Measurements from ENCODE around the gene PGAP3.

The PGAP3 gene

DNA sequence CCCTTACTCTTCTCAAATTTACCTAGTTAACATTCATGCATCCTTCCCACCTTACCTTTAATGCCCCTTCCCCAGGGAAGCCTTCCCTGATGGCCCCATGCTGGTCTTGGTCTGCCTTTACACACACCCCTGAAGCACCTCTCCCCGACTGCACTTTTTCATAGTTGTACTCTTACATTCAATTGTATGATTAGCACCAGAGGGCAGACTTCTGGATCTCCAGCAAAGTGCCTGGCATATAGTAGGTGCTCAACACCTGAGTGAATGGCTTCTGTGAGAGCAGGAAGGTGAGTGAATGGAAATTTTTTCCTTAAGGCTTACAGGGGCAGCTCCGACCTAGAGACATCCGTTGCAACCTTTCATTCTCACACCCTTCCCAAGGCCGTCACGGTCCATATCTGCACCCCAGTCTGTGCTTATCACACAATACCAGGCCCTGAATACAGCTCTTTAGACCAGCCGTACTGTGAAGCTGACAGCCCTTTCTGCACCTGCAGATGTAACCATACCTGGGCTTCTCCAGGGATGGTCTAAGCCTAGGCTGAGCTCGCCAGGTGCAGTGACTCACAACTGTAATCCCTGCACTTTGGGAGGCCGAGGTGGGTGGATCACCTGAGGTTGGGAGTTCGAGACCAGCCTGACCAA, 4.4 kb downstream of the PGAP3 start:
- Histone ChIP-seq H3K4me3 (ENCODE audit: low read length) (no peak overlapping the region), H3K36me3 (ENCODE audit: control insufficient read depth, insufficient read depth, low read length) (peaks cover 3% of the 10 kb centered on the region), H3K27me3 (ENCODE audit: control insufficient read depth, insufficient read depth, low read length) (no peaks in the 10 kb centered on the region), H3K9ac (ENCODE audit: low read length) (no peak overlapping the region), H3K4me1 (ENCODE audit: control insufficient read depth, insufficient read depth, low read length) (peaks cover 35% of the 10 kb centered on the region), H3K9me3 (ENCODE audit: control insufficient read depth, low read length) (no peaks in the 10 kb centered on the region)

DNA sequence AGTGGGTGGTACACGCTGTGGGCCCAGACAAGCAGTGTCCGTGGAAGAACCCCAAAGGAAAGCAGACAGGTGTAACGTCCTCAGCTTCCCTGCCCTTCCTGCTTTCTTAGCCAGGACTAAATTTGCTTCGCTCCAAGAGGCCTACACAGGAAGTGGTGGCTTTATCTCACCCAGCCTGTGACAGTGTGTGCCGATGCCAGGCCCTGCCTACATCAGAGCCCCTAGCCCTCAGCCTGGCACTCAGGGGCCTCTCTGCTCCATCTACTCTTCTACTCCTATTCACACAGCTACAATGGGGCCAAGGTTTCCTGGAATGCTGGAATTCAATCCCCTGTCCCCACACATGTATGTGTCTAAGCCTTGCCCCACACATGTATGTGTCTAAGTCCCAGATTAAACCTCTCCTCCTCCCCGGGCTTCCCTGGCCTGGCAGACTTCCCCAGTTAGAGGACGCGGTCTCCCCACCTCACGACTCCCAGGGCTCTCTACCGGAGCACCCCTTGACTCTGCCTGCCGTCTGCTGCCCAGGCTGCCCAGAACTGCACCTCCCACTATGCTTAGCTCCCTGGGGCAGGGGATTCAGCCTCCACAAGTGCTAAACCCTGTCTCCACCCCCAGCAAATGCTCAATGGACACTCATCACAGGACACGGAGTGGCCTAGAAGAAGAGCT, 8.2 kb downstream of the PGAP3 start:
- Histone ChIP-seq H3K27me3 (ENCODE audit: control insufficient read depth, insufficient read depth, low read length) (no peaks in the 10 kb centered on the region), H3K9ac (ENCODE audit: low read length) (peak overlapping the region; percentile 68), H3K36me3 (ENCODE audit: control insufficient read depth, insufficient read depth, low read length) (peaks cover 3% of the 10 kb centered on the region), H3K4me1 (ENCODE audit: control insufficient read depth, insufficient read depth, low read length) (peaks cover 61% of the 10 kb centered on the region), H3K4me3 (ENCODE audit: low read length) (no peak overlapping the region), H3K9me3 (ENCODE audit: control insufficient read depth, low read length) (no peaks in the 10 kb centered on the region)

DNA sequence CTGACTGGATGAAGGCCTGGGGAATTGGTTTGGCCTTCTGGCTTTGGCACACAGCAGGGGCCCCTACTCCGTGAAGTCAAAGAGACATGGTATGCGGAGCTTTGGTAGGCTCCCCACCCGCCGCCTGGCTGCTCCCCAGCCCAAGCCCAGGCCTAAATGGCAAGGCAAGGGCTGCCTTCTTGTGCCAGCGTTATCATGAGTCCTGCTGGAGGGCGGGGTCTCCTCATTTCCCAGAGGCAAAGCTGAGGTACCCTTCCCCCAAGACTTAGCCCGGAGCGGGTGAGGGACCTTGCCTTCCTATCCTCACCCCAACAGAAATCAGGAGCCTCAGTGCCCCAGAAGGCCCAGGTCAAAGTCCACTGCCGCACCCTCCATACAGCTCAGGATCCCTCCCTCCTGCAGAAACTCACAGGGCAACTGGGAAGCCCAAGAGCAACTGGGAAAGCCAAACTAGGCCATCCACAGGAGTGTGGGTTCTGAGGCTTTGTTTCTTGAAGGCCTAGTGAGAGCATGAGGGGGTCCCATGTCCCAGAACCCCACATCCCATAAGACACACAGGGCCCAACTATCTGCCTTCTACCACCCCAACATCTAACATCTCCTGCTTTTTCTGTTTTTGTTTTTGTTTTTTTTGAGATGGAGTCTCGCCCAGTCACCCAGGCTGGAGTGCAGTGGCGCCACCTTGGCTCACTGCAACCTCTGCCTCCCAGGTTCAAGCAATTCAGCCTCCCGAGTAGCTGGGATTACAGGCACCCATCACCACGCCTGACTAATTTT, 9.3 kb downstream of the PGAP3 start:
- H3K9ac ChIP-seq (ENCODE audit: low read length) = peak overlapping the region; percentile 68
- H3K4me3 ChIP-seq (ENCODE audit: low read length) = no peak overlapping the region

DNA sequence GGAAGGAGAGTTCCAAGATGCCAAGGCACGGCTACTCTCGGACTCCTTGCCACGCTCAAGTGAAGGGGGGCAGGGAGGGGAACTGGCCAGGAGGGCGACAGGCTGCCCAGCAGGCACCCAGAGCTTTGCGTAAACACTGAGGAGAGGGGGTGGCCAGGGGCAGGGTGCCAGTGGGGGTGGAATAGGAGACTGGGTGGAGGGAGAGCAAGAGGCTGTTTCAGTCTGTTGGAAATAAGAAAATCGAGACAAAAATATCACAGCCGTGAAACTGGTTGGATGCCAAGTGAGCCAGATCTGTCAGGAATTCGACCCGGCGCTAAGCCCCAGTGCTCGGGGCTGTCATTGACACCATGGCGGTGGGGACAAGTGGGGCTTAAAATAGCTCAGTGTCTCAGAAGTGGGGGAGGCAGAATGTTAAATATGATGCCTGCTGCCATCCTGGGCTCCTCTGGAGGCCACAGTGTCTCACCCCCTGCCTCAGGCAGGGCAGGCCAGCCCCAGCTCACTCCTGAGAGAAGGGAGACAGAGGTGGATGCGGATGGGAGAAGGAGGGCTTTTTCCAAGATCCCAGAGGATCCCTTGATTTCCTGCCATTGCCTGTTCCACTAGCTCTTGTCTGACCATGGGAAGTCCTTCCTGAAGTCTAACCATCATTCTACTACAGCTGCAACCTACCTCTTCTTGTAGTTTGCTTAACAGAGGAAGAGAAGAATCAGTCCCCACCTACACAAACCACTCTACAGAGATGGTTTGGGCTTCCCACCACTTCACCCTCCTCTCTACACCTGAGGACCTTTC, 10.1 kb downstream of the PGAP3 start:
- H3K4me3 ChIP-seq (ENCODE audit: low read length) = no peak overlapping the region

More for the DNA sequence above, 9.3 kb downstream of the PGAP3 start:
- peaks cover 3% of the 10 kb centered on the region for H3K36me3 ChIP-seq (ENCODE audit: control insufficient read depth, insufficient read depth, low read length)
- no peaks in the 10 kb centered on the region for H3K27me3 ChIP-seq (ENCODE audit: control insufficient read depth, insufficient read depth, low read length)
- H3K9me3 ChIP-seq (ENCODE audit: control insufficient read depth, low read length) = no peaks in the 10 kb centered on the region
- H3K4me1 ChIP-seq (ENCODE audit: control insufficient read depth, insufficient read depth, low read length) = peaks cover 66% of the 10 kb centered on the region

DNA sequence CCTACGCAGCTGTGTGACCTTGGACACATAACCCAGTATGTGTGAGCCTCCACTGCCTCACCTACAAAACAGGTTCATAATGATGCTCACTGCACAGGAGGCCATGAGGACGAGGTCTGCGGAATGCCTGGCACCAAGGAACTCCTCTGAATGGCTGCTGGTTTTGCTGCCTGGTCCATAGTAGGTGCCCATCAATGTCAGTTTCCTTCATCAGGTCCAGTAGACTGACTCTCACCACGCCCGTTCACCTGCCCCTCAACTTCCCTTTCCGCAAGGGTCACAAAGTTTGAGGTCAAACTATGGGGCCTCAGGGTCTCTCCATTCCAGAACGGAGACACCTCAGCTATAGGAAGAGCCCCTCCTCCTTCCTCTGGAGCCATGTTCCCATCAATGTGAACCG, 10.8 kb downstream of the PGAP3 start:
- Histone ChIP-seq H3K27me3 (ENCODE audit: control insufficient read depth, insufficient read depth, low read length) (no peaks in the 10 kb centered on the region), H3K36me3 (ENCODE audit: control insufficient read depth, insufficient read depth, low read length) (peaks cover 3% of the 10 kb centered on the region), H3K9me3 (ENCODE audit: control insufficient read depth, low read length) (no peaks in the 10 kb centered on the region), H3K4me1 (ENCODE audit: control insufficient read depth, insufficient read depth, low read length) (peaks cover 74% of the 10 kb centered on the region), H3K9ac (ENCODE audit: low read length) (peak overlapping the region; percentile 57), H3K4me3 (ENCODE audit: low read length) (no peak overlapping the region)

More for the DNA sequence above, 10.1 kb downstream of the PGAP3 start:
- H3K9me3 ChIP-seq (ENCODE audit: control insufficient read depth, low read length) = no peaks in the 10 kb centered on the region
- peak overlapping the region; percentile 0 for H3K9ac ChIP-seq (ENCODE audit: low read length)
- no peaks in the 10 kb centered on the region for H3K27me3 ChIP-seq (ENCODE audit: control insufficient read depth, insufficient read depth, low read length)
- H3K36me3 ChIP-seq (ENCODE audit: control insufficient read depth, insufficient read depth, low read length) = peaks cover 3% of the 10 kb centered on the region
- H3K4me1 ChIP-seq (ENCODE audit: control insufficient read depth, insufficient read depth, low read length) = peaks cover 67% of the 10 kb centered on the region

DNA sequence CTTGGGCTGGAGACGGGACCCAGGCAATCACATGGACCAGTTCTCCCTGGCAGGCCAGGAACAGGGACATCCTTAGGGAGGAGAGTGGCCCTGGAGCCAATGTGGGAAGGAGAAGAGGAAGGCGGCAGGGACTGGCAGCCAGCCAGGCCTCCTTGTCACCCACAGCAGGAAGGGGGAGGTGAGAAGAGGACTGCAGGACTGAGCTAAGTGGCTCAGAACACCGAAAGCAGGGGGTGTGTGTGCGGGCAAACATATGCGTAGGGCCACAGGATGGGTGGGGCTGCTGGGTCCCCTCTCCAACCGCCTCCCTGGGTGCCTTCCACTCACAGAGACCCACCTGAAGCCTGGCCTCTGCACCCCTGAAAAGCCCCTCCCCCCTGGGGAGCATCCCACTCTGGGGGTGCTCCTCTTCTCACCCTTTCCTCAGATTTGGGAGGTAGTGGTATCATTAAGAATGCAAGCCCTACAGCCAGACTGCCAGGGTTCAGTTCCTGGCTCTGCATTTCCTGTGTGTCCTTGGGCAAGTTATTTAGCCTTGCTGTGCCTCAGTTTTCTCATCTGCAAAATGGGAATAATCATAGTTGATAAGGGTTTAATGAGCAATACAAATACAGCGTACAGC, 11.5 kb downstream of the PGAP3 start:
- Histone ChIP-seq H3K27me3 (ENCODE audit: control insufficient read depth, insufficient read depth, low read length) (peaks cover 5% of the 10 kb centered on the region), H3K4me3 (ENCODE audit: low read length) (no peak overlapping the region), H3K36me3 (ENCODE audit: control insufficient read depth, insufficient read depth, low read length) (peaks cover 3% of the 10 kb centered on the region), H3K4me1 (ENCODE audit: control insufficient read depth, insufficient read depth, low read length) (peaks cover 82% of the 10 kb centered on the region), H3K9ac (ENCODE audit: low read length) (peak overlapping the region; percentile 57), H3K9me3 (ENCODE audit: control insufficient read depth, low read length) (no peaks in the 10 kb centered on the region)

DNA sequence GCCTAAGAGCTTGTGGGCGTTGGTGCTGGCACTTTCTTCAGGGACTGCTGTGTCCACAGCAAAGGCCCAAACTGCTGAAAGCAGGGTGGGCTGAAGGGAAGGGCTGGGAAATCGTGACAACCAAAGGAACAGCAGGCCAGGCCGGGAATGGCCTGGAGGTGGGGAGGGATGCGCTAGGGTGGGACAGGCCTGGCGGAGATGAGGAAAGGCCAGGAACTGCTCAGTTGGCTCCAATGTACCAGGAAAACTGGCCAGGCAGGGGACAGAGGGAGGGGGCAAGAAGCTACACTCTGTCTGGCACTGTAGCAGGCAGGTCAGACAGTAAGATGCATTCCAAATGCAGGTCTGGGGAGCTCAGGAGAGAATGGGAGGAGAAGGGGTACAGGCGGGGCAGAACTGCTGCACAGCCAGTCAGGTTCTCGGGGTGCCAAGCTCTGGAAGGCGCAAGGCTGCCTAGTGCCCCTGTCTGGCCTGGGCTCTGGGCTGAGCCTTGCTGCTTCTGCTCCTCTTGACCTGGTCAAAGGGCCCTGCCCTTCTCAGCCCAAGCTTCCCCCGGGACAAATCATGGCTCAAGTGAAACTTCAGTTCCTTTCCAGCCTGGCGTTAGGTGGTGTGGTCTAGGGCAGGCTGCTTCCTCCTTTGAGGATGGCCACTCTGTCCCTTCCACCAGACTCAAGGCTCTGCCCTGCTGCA, 12.3 kb downstream of the PGAP3 start:
- Histone ChIP-seq H3K9ac (ENCODE audit: low read length) (peak overlapping the region; percentile 57), H3K27me3 (ENCODE audit: control insufficient read depth, insufficient read depth, low read length) (peaks cover 12% of the 10 kb centered on the region), H3K4me1 (ENCODE audit: control insufficient read depth, insufficient read depth, low read length) (peaks cover 89% of the 10 kb centered on the region), H3K4me3 (ENCODE audit: low read length) (no peak overlapping the region), H3K36me3 (ENCODE audit: control insufficient read depth, insufficient read depth, low read length) (peaks cover 3% of the 10 kb centered on the region), H3K9me3 (ENCODE audit: control insufficient read depth, low read length) (no peaks in the 10 kb centered on the region)

DNA sequence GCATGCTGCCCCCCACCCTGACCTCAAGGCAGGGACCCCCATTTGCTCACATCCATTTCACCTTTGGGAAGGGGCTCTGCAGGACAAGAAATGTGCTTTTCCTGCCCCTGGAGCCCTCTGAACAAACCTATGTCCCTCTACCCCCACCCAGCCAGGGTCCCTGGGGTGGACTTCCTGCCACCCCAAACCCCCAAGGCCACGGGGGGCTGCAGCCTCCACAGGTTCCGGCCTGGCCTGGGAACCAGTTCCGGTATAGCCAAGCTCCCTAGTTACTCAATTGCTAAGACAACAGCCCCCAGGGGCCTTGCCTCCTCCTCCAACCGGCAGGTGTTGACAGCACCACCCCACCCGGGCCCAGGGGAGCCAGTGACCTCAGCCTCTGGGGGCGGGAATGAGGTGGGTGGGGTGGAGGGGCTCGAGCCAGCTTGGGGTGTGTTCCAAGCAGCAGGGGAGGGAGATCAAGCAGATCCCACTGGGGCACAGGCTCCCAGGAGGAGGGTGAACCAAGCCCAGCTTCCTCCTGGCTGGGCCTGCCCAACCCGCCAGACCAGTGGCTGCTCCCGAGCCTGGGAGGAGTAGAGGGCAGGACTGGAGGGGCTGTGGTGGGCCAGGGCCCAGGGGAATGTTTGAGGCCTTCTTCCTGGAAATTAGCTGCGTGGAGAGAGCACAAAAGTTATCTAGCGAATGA, 13.0 kb downstream of the PGAP3 start:
- peaks cover 3% of the 10 kb centered on the region for H3K36me3 ChIP-seq (ENCODE audit: control insufficient read depth, insufficient read depth, low read length)
- H3K4me1 ChIP-seq (ENCODE audit: control insufficient read depth, insufficient read depth, low read length) = peaks cover 86% of the 10 kb centered on the region
- no peaks in the 10 kb centered on the region for H3K9me3 ChIP-seq (ENCODE audit: control insufficient read depth, low read length)
- H3K4me3 ChIP-seq (ENCODE audit: low read length) = no peak overlapping the region
- peaks cover 19% of the 10 kb centered on the region for H3K27me3 ChIP-seq (ENCODE audit: control insufficient read depth, insufficient read depth, low read length)
- H3K9ac ChIP-seq (ENCODE audit: low read length) = peak overlapping the region; percentile 57

DNA sequence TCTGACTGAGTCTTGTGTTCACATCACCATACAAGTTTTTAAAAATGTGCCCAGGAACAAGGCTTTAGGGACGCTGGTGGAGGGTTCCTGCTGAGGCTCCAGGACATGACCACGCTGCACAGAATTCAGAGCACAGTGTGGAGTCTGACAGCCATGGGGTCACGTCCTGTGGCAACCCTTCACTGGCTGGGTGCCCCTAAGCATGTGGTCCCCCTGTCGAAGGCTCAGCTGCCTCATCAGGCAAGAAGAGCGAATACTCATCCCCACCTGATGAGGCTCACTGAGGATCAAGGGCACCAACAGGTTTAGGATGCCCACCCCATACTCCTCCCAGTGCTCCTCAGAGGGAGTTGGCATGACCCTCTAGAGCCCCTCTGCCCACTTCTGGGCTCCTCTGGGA, 13.7 kb downstream of the PGAP3 start:
- no peak overlapping the region for H3K4me3 ChIP-seq (ENCODE audit: low read length)
- peaks cover 79% of the 10 kb centered on the region for H3K4me1 ChIP-seq (ENCODE audit: control insufficient read depth, insufficient read depth, low read length)
- H3K9me3 ChIP-seq (ENCODE audit: control insufficient read depth, low read length) = no peaks in the 10 kb centered on the region
- H3K9ac ChIP-seq (ENCODE audit: low read length) = peak overlapping the region; percentile 57
- H3K36me3 ChIP-seq (ENCODE audit: control insufficient read depth, insufficient read depth, low read length) = no peaks in the 10 kb centered on the region
- H3K27me3 ChIP-seq (ENCODE audit: control insufficient read depth, insufficient read depth, low read length) = peaks cover 26% of the 10 kb centered on the region

DNA sequence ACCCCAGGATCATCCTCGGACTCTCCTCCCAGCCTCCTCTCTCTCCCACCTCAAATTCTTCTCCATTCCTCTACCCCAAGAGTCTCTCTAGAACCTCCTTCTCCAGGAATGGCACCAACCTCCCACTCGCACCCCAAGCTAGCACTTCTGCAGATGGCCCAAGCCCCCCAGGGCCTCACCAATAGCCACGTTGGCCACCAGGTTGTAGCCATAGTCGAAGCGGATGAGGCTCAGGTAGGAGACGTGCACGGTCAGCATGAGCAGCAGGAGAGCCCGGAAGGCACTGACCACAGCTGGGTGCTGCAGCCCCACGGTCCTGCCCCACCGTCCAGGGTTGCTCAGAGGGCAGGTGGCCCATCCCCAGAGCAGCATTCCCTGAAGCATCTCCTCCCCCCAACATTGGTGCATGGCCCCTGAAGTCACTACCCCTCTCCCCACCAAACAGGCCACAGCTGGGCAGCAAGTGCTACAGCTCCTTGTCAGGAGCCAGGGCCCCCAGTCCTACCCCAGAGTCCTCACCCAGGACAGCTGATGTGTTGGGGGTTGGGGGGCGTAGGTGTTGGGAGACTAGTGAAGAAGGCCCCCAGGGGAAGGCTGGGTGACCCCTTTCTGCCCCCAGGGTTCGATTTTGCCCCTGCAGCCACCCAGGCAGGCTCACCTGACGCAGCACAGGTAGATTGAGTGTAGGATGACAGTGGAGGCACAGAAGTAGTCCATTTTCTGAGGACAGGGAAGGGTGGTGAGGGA, 14.3 kb downstream of the PGAP3 start:
- Histone ChIP-seq H3K36me3 (ENCODE audit: control insufficient read depth, insufficient read depth, low read length) (no peaks in the 10 kb centered on the region), H3K4me3 (ENCODE audit: low read length) (no peak overlapping the region), H3K9me3 (ENCODE audit: control insufficient read depth, low read length) (no peaks in the 10 kb centered on the region), H3K4me1 (ENCODE audit: control insufficient read depth, insufficient read depth, low read length) (peaks cover 75% of the 10 kb centered on the region), H3K9ac (ENCODE audit: low read length) (no peak overlapping the region), H3K27me3 (ENCODE audit: control insufficient read depth, insufficient read depth, low read length) (peaks cover 29% of the 10 kb centered on the region)

Measured in mucosa of stomach (tissue), 1 donor.